ENCODE measurements around the gene USP32. TPM values are rescaled to one million over a fixed set of nuclear protein-coding genes. Genes with fewer than 3 reads are reported as not detected.

Gene USP32
- total and polyA plus RNA-seq, 2 of the 8 experiments (the other 6 are each of a cell fraction or from before 2014, with no cell fraction given), result 29.6 to 112 TPM

DNA sequence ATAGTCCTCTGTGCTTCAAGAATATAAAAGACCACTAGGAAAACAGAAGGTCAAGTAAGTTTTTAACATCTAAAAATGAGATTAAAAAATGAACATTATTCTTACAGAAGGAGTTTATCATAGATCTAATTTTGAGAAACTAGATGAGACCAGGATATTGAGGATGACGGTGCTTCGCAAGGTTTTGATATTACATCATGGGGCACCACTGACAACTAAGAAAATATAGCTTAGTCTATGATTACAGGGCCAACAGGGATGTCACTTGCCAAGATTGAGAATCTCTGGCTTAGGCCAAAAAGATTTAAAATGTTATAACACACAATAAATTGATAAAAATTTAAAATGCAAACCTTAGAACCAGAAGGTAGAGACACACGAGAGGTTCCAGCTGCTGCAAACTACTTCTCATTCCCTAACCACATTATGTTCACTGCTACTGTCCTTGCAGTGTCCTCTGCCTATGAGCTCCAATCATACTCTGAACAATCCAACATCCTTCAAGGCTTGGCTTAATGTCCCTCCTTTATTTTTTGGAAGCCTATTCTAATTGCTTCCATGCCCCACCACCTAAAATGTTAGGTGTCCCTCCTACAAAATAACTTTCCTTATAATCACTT, 33.2 kb downstream of the USP32 start (continued):
- TF ChIP-seq KDM4A (IDR thresholded peaks at IDR 0.05; ENCODE audit: low read depth, low read length, severe bottlenecking), result no peak
